NCI-H82 treated with DMSO at 0.1 percent for 48 hours (cell line): Measurements from ENCODE around the gene TSPAN12.

Source experiments
- DNase-seq: peaks from one replicate; lab custom pipeline; 2025; ENCODE audit not compliant: unreplicated experiment; lab: John Stamatoyannopoulos, UW

The TSPAN12 gene

GRCh38 chr7:120843109-120843508, 14.8 kb downstream of the TSPAN12 start:
- no peak for DNase-seq

GRCh38 chr7:120842121-120842621, 15.8 kb downstream of the TSPAN12 start:
- DNase-seq: no peak

GRCh38 chr7:120841608-120842007, 16.3 kb downstream of the TSPAN12 start:
- no peak for DNase-seq

GRCh38 chr7:120838281-120838682, 19.7 kb downstream of the TSPAN12 start:
- no peak for DNase-seq

GRCh38 chr7:120837599-120837998, 20.3 kb downstream of the TSPAN12 start:
- DNase-seq: no peak

- no peak for DNase-seq
These were observed 21.3 kb downstream of the TSPAN12 start for GRCh38 chr7:120836556-120837115.

GRCh38 chr7:120834726-120835125, 23.2 kb downstream of the TSPAN12 start:
- DNase-seq: no peak

GRCh38 chr7:120833546-120833945, 24.4 kb downstream of the TSPAN12 start:
- DNase-seq: no peak

- DNase-seq: no peak
These were observed 25.1 kb downstream of the TSPAN12 start for GRCh38 chr7:120832803-120833202.

GRCh38 chr7:120831260-120831659, 26.7 kb downstream of the TSPAN12 start:
- DNase-seq: no peak

- no peak for DNase-seq
These were observed 28.5 kb downstream of the TSPAN12 start for GRCh38 chr7:120829487-120829886.

GRCh38 chr7:120828528-120828927, 29.4 kb downstream of the TSPAN12 start:
- DNase-seq: no peak

- DNase-seq: no peak
These were observed 30.4 kb downstream of the TSPAN12 start for GRCh38 chr7:120827371-120828118.

- no peak for DNase-seq
These were observed 32.4 kb downstream of the TSPAN12 start for GRCh38 chr7:120825576-120825975.

GRCh38 chr7:120825152-120825551, 32.8 kb downstream of the TSPAN12 start:
- no peak for DNase-seq

GRCh38 chr7:120819861-120820260, 38.1 kb downstream of the TSPAN12 start:
- DNase-seq: no peak

GRCh38 chr7:120817851-120818250, 40.1 kb downstream of the TSPAN12 start:
- DNase-seq: no peak

- no peak for DNase-seq
These were observed 43.5 kb downstream of the TSPAN12 start for GRCh38 chr7:120814253-120814939.

- DNase-seq: no peak
These were observed 44.2 kb downstream of the TSPAN12 start for GRCh38 chr7:120813546-120814252.

GRCh38 chr7:120813089-120813488, 44.9 kb downstream of the TSPAN12 start:
- DNase-seq: no peak

GRCh38 chr7:120809260-120809659, 48.7 kb downstream of the TSPAN12 start:
- no peak for DNase-seq
